HL-60 (cell line): ENCODE data around the gene KIF26B.

Experiments
- DNase-seq, 2 experiments: peaks; one replicate each; pipeline ENCODE4 v3.0.0-alpha.2; 2010 to 2020; ENCODE audit warnings: low read depth in 1 of 2, low spot score in 1 of 2
- H3K27ac ChIP-seq: fragments of 250-450 bp; sonication (Bioruptor Pico); replicated peaks from 2 replicates; pipeline ENCODE4 v1.5.1; 2020; ENCODE audit warnings: mild to moderate bottlenecking, moderate library complexity
- H3K27me3 ChIP-seq: fragments of 250-450 bp; sonication (Bioruptor Pico); 2 replicates; pipeline ENCODE4 v1.5.1; 2021; ENCODE audit warnings: mild to moderate bottlenecking, moderate library complexity; ENCODE audit not compliant: insufficient read depth, poor library complexity, severe bottlenecking
- H3K4me3 ChIP-seq: replicated peaks from 2 replicates; pipeline ENCODE4 v1.5.1; 2011; ENCODE audit warnings: mild to moderate bottlenecking, control low read depth, low read length; ENCODE audit not compliant: insufficient read depth
- CTCF ChIP-seq: IDR thresholded peaks from one replicate; pipeline ENCODE4 v1.5.1; 2011; ENCODE audit warnings: low read length, control low read depth, inconsistent platforms; ENCODE audit not compliant: insufficient read depth
- GABPA ChIP-seq: IDR thresholded peaks from 2 replicates; pipeline ENCODE4 v1.6.1; 2012; ENCODE audit warnings: low read depth
- POLR2AphosphoS5 ChIP-seq: IDR thresholded peaks from 2 replicates; pipeline ENCODE4 v1.6.1; 2012; ENCODE audit warnings: low read depth
- REST ChIP-seq: IDR thresholded peaks from 2 replicates; pipeline ENCODE4 v1.6.1; 2012; ENCODE audit warnings: low read depth; ENCODE audit not compliant: insufficient replicate concordance
- SPI1 ChIP-seq: IDR thresholded peaks from 2 replicates; pipeline ENCODE4 v1.6.1; 2012; ENCODE audit warnings: low read depth, mild to moderate bottlenecking, borderline replicate concordance

The KIF26B gene

GRCh38 chr1:245589906-245590305, 435.1 kb downstream of the KIF26B start:
- no peak for DNase-seq
- H3K27ac ChIP-seq, result no peak overlapping the region

GRCh38 chr1:245590726-245591125, 435.9 kb downstream of the KIF26B start:
- H3K4me3 ChIP-seq, result no peak overlapping the region
- no peaks in the 10 kb centered on the region for H3K27me3 ChIP-seq
- DNase-seq, result no peak
- H3K27ac ChIP-seq, result no peak overlapping the region
- no peak for TF ChIP-seq SPI1

More at GRCh38 chr1:245589906-245590305, 435.1 kb downstream of the KIF26B start:
- TF ChIP-seq CTCF, result no peak
- no peak for TF ChIP-seq SPI1
- Histone ChIP-seq H3K27me3 (no peaks in the 10 kb centered on the region), H3K4me3 (no peak overlapping the region)

- no peak overlapping the region for H3K27ac ChIP-seq
- no peaks in the 10 kb centered on the region for H3K27me3 ChIP-seq
- TF ChIP-seq CTCF (no peak), REST (no peak), GABPA (no peak), POLR2AphosphoS5 (no peak), SPI1 (no peak)
- DNase-seq, result no peak
- no peak overlapping the region for H3K4me3 ChIP-seq
Observed at GRCh38 chr1:245591346-245592188, 436.8 kb downstream of the KIF26B start.

- no peaks in the 10 kb centered on the region for H3K27me3 ChIP-seq
- TF ChIP-seq CTCF, result no peak
- TF ChIP-seq SPI1, result no peak
- no peak for TF ChIP-seq REST
- no peak for TF ChIP-seq POLR2AphosphoS5
- no peak for TF ChIP-seq GABPA
Observed at GRCh38 chr1:245592189-245592460, 437.3 kb downstream of the KIF26B start.

More at GRCh38 chr1:245592189-245592460, 437.3 kb downstream of the KIF26B start:
- no peak overlapping the region for H3K27ac ChIP-seq
- DNase-seq, result no peak
- no peak overlapping the region for H3K4me3 ChIP-seq
